PC-9 (cell line): ENCODE measurements around the gene ABCA5. TPM values are rescaled to one million over a fixed set of nuclear protein-coding genes. Genes with fewer than 3 reads are reported as not detected.
"Not testable (repeated sequence)": the region's sequence is repeated elsewhere in the genome, so short reads cannot be mapped to it uniquely, and the experiment has no call there.

ENCODE experiments used
- BruUV-seq: library from RNA; stranded (reverse); fragments of 400-500 nt; replicated peaks from 2 replicates; lab custom pipeline; 2021; lab: Mats Ljungman, UMichigan
- CTCF ChIA-PET: fragments of 300-600 bp; sonication (Branson Sonifier 250); formaldehyde crosslinking; loops from one replicate; lab custom pipeline; 2022; ENCODE audit warnings: antibody characterized with exemption; lab: Charles Lee
- POLR2A ChIA-PET: fragments of 300-600 bp; sonication (Branson Sonifier 250); formaldehyde crosslinking; loops from one replicate; lab custom pipeline; 2022; ENCODE audit warnings: antibody characterized with exemption; ENCODE audit not compliant: unreplicated experiment; lab: Charles Lee
- DNase-seq, 2 experiments: peaks; one replicate each; pipeline versions ENCODE4 v3.0.0 to v3.0.0-alpha.2; 2015 to 2022; ENCODE audit warnings: mixed read lengths in 1 of 2
- H2AFZ ChIP-seq: fragments of 200-600 bp; sonication (generic); 2 replicates; pipeline ENCODE4 v1.8.1; 2017; ENCODE audit warnings: antibody characterized with exemption
- H3F3A ChIP-seq: fragments of 200-600 bp; sonication (generic); 2 replicates; pipeline ENCODE4 v1.8.1; 2017; ENCODE audit warnings: antibody characterized with exemption, mild to moderate bottlenecking, low read depth; ENCODE audit not compliant: insufficient read depth
- H3K27ac ChIP-seq: fragments of 200-600 bp; sonication (generic); 2 replicates; pipeline ENCODE4 v1.6.1; 2016; ENCODE audit warnings: mixed run types
- H3K27me3 ChIP-seq: fragments of 200-600 bp; sonication (generic); 2 replicates; pipeline ENCODE4 v1.6.1; 2016; ENCODE audit warnings: low read depth, mixed run types; ENCODE audit not compliant: insufficient read depth
- H3K36me3 ChIP-seq: fragments of 200-600 bp; sonication (generic); 2 replicates; pipeline ENCODE4 v1.6.1; 2016; ENCODE audit warnings: low read depth, mixed run types
- H3K4me1 ChIP-seq: fragments of 200-600 bp; sonication (generic); replicated peaks from 2 replicates; pipeline ENCODE4 v1.6.1; 2016; ENCODE audit warnings: mixed run types; ENCODE audit not compliant: insufficient read depth
- H3K4me2 ChIP-seq: fragments of 200-600 bp; sonication (generic); 2 replicates; pipeline ENCODE4 v1.6.1; 2017; ENCODE audit warnings: mixed run types
- H3K4me3 ChIP-seq: fragments of 200-600 bp; sonication (generic); 2 replicates; pipeline ENCODE4 v1.6.1; 2016; ENCODE audit warnings: mixed run types
- H3K79me2 ChIP-seq: fragments of 200-600 bp; sonication (generic); 2 replicates; pipeline ENCODE4 v1.6.1; 2017; ENCODE audit warnings: low read depth, mixed run types
- H3K9me2 ChIP-seq: fragments of 200-600 bp; sonication (generic); 2 replicates; pipeline ENCODE4 v1.8.1; 2017; ENCODE audit warnings: mild to moderate bottlenecking; ENCODE audit not compliant: insufficient read depth
- H3K9me3 ChIP-seq: fragments of 200-600 bp; sonication (generic); 2 replicates; pipeline ENCODE4 v1.8.1; 2016; ENCODE audit warnings: low read depth; ENCODE audit not compliant: insufficient read depth
- H4K20me1 ChIP-seq: fragments of 200-600 bp; sonication (generic); 2 replicates; pipeline ENCODE4 v1.8.1; 2017; ENCODE audit not compliant: insufficient read depth
- EZH2 ChIP-seq: fragments of 200-600 bp; sonication (generic); IDR thresholded peaks from 2 replicates; pipeline ENCODE4 v1.8.0; 2017; ENCODE audit warnings: antibody characterized with exemption, low read depth
- intact Hi-C: fragments of 100-400 bp; cut with micrococcal nuclease; formaldehyde crosslinking; loops from one replicate; pipeline ENCODE4 v1.10.0; 2022; ENCODE audit not compliant: unreplicated experiment
- total RNA-seq: library from RNA; stranded (reverse); gene quantifications from 2 replicates; pipeline ENCODE4 v1.2.3, GENCODE V29; 2021
- TF ChIP-seq, protein P1 (sequence below): fragments of 200-600 bp; sonication (generic); conservative IDR thresholded peaks from 2 replicates; pipeline ENCODE4 v1.6.1; 2017; ENCODE audit warnings: mixed run types, antibody characterized with exemption, mild to moderate bottlenecking, moderate library complexity

Gene ABCA5
- total RNA-seq, 1 experiment from 2014 or later = 3.8 TPM

- TF ChIP-seq, protein P1, sequence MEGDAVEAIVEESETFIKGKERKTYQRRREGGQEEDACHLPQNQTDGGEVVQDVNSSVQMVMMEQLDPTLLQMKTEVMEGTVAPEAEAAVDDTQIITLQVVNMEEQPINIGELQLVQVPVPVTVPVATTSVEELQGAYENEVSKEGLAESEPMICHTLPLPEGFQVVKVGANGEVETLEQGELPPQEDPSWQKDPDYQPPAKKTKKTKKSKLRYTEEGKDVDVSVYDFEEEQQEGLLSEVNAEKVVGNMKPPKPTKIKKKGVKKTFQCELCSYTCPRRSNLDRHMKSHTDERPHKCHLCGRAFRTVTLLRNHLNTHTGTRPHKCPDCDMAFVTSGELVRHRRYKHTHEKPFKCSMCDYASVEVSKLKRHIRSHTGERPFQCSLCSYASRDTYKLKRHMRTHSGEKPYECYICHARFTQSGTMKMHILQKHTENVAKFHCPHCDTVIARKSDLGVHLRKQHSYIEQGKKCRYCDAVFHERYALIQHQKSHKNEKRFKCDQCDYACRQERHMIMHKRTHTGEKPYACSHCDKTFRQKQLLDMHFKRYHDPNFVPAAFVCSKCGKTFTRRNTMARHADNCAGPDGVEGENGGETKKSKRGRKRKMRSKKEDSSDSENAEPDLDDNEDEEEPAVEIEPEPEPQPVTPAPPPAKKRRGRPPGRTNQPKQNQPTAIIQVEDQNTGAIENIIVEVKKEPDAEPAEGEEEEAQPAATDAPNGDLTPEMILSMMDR = no peak
- no peak for TF ChIP-seq EZH2
- CTCF ChIA-PET = no interaction called here
- Histone ChIP-seq H4K20me1 (no peaks in the 10 kb centered on the region), H3K27ac (no peak overlapping the region), H3K4me1 (no peaks in the 10 kb centered on the region), H3K4me3 (no peak overlapping the region), H3F3A (0 out of 2 replicates have a peak, but pooled peaks cover 2% of the 10 kb centered on the region), H2AFZ (no peak overlapping the region), H3K9me2 (no peaks in the 10 kb centered on the region; the same call in 1 of the 2 replicates), H3K79me2 (no peaks in the 10 kb centered on the region), H3K27me3 (no peaks in the 10 kb centered on the region), H3K9me3 (peaks cover 3% of the 10 kb centered on the region; the same call in 1 of the 2 replicates), H3K4me2 (no peak overlapping the region), H3K36me3 (no peaks in the 10 kb centered on the region)
- no TSS peak for BruUV-seq
- no peak for DNase-seq
- POLR2A ChIA-PET = no interaction called here
- intact Hi-C loops = loop anchor here (10.0 kb wide), 1 partner anchor 63 kb away; no protein-coding TSS in a partner anchor
These were observed 44.9 kb downstream of the ABCA5 start for GRCh38 chr17:69282002-69282401.

DNA sequence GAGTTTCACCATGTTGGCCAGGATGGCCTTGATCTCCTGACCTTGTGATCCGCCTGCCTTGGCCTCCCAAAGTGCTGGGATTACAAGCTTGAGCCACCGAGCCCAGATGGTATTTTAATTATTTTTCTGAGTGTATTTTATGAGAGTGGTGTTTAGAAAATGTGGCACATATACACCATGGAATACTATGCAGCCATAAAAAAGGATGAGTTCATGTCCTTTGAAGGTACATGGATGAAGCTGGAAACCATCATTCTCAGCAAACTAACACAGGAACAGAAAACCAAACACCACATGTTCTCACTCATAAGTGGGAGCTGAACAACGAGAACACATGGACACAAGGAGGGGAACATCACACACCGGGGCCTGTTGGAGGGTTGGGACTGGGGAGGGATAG is 50.7 kb downstream of the ABCA5 start:
- H3K27ac ChIP-seq, intact Hi-C loops, H3F3A ChIP-seq, H3K79me2 ChIP-seq, H3K4me1 ChIP-seq, H4K20me1 ChIP-seq, H2AFZ ChIP-seq, BruUV-seq, H3K9me2 ChIP-seq, H3K4me2 ChIP-seq, CTCF ChIA-PET, DNase-seq, H3K36me3 ChIP-seq, H3K9me3 ChIP-seq, H3K27me3 ChIP-seq, H3K4me3 ChIP-seq, POLR2A ChIA-PET: not testable (repeated sequence)

GRCh38 chr17:69275751-69276150 is 51.2 kb downstream of the ABCA5 start:
- POLR2A ChIA-PET = no interaction called here
- no peaks in the 10 kb centered on the region for H4K20me1 ChIP-seq
- no TSS peak for BruUV-seq

GRCh38 chr17:69271023-69271422 is 55.9 kb downstream of the ABCA5 start:
- ChIA-PET CTCF (no interaction called here), POLR2A (no interaction called here)
- TF ChIP-seq EZH2 = no peak
- TF ChIP-seq, protein P1 = no peak
- H3K27me3 ChIP-seq = no peaks in the 10 kb centered on the region
- peaks cover 30% of the 10 kb centered on the region for H3K4me1 ChIP-seq
- H3K27ac ChIP-seq = no peak overlapping the region
- no peaks in the 10 kb centered on the region for H3K36me3 ChIP-seq
- H4K20me1 ChIP-seq = no peaks in the 10 kb centered on the region
- no peaks in the 10 kb centered on the region for H3K79me2 ChIP-seq
- no peaks in the 10 kb centered on the region for H3K9me3 ChIP-seq
- no TSS peak for BruUV-seq
- H3K4me2 ChIP-seq = no peak overlapping the region
- no peak for DNase-seq
- no peak overlapping the region for H3K4me3 ChIP-seq
- peaks cover 22% of the 10 kb centered on the region for H3F3A ChIP-seq
- no peaks in the 10 kb centered on the region for H3K9me2 ChIP-seq
- no peak overlapping the region for H2AFZ ChIP-seq
- intact Hi-C loops = no loop called here

More at GRCh38 chr17:69275751-69276150, 51.2 kb downstream of the ABCA5 start:
- Histone ChIP-seq H3K79me2 (no peaks in the 10 kb centered on the region), H3K4me2 (no peak overlapping the region), H3K4me1 (no peaks in the 10 kb centered on the region), H3K27me3 (no peaks in the 10 kb centered on the region), H3K9me2 (no peaks in the 10 kb centered on the region), H2AFZ (no peak overlapping the region), H3F3A (no peaks in the 10 kb centered on the region), H3K36me3 (no peaks in the 10 kb centered on the region), H3K4me3 (no peak overlapping the region), H3K9me3 (no peaks in the 10 kb centered on the region), H3K27ac (no peak overlapping the region)
- no peak for TF ChIP-seq EZH2
- intact Hi-C loops = no loop called here
- CTCF ChIA-PET = no interaction called here
- no peak for DNase-seq
